ENCODE measurements around the gene BICRAL.
A peak's percentile ranks its signal among the peaks of the same experiment; 100 is the strongest.
"Not testable (repeated sequence)": the region's sequence is repeated elsewhere in the genome, so short reads cannot be mapped to it uniquely, and the experiment has no call there.

The BICRAL gene

GRCh38 chr6:42784717-42785498 is 3.1 kb downstream of the BICRAL start:
- 0 out of 2 replicates have a peak, but pooled peaks have one; percentile 50 for TF ChIP-seq POLR2AphosphoS5 (IDR thresholded peaks at IDR 0.05; ENCODE audit: low read depth, low read length)
- TF ChIP-seq POLR2A (IDR thresholded peaks at IDR 0.05; ENCODE audit: low read depth, low read length): no peak
- no peak for TF ChIP-seq TAF1 (IDR thresholded peaks at IDR 0.05; ENCODE audit: borderline replicate concordance, low read depth, low read length)
- FAIRE-seq (no peak), DNase-seq (ENCODE audit: insufficient read length) (no peak)

GRCh38 chr6:42786525-42786985 is 4.7 kb downstream of the BICRAL start:
- FAIRE-seq (no peak), DNase-seq (ENCODE audit: insufficient read length) (no peak)
- TF ChIP-seq TAF1 (IDR thresholded peaks at IDR 0.05; ENCODE audit: borderline replicate concordance, low read depth, low read length) (no peak), POLR2AphosphoS5 (IDR thresholded peaks at IDR 0.05; ENCODE audit: low read depth, low read length) (no peak), POLR2A (IDR thresholded peaks at IDR 0.05; ENCODE audit: low read depth, low read length) (no peak)

- TF ChIP-seq POLR2A (IDR thresholded peaks at IDR 0.05; ENCODE audit: low read depth, low read length) (peak; percentile 39; the same call in 1 of the 2 replicates), TAF1 (IDR thresholded peaks at IDR 0.05; ENCODE audit: borderline replicate concordance, low read depth, low read length) (no peak), POLR2AphosphoS5 (IDR thresholded peaks at IDR 0.05; ENCODE audit: low read depth, low read length) (no peak; the same call in 1 of the 2 replicates)
- no peak for DNase-seq (ENCODE audit: insufficient read length)
Measured at GRCh38 chr6:42787063-42787472, 5.2 kb downstream of the BICRAL start.

GRCh38 chr6:42788671-42789070 is 6.8 kb downstream of the BICRAL start:
- DNase-seq (ENCODE audit: insufficient read length) (no peak), FAIRE-seq (no peak)
- TF ChIP-seq POLR2A (IDR thresholded peaks at IDR 0.05; ENCODE audit: low read depth, low read length) (peak; percentile 21; the same call in 1 of the 2 replicates), POLR2AphosphoS5 (IDR thresholded peaks at IDR 0.05; ENCODE audit: low read depth, low read length) (0 out of 2 replicates have a peak, but pooled peaks have one; percentile 42), TAF1 (IDR thresholded peaks at IDR 0.05; ENCODE audit: borderline replicate concordance, low read depth, low read length) (no peak)

More at GRCh38 chr6:42787063-42787472, 5.2 kb downstream of the BICRAL start:
- peak; percentile 51 for FAIRE-seq

- FAIRE-seq: no peak
- no peak for DNase-seq (ENCODE audit: insufficient read length)
- TF ChIP-seq POLR2AphosphoS5 (IDR thresholded peaks at IDR 0.05; ENCODE audit: low read depth, low read length): 0 out of 2 replicates have a peak, but pooled peaks have one; percentile 28
- no peak for TF ChIP-seq TAF1 (IDR thresholded peaks at IDR 0.05; ENCODE audit: borderline replicate concordance, low read depth, low read length)
- no peak for TF ChIP-seq POLR2A (IDR thresholded peaks at IDR 0.05; ENCODE audit: low read depth, low read length)
Measured at GRCh38 chr6:42790549-42791181, 8.8 kb downstream of the BICRAL start.

GRCh38 chr6:42791706-42792320 is 10.0 kb downstream of the BICRAL start:
- no peak for DNase-seq (ENCODE audit: insufficient read length)
- TF ChIP-seq POLR2A (IDR thresholded peaks at IDR 0.05; ENCODE audit: low read depth, low read length): no peak
- no peak for FAIRE-seq

GRCh38 chr6:42795651-42796050 is 13.8 kb downstream of the BICRAL start:
- no peak for DNase-seq (ENCODE audit: insufficient read length)
- TF ChIP-seq TAF1 (IDR thresholded peaks at IDR 0.05; ENCODE audit: borderline replicate concordance, low read depth, low read length): no peak
- no peak for TF ChIP-seq POLR2AphosphoS5 (IDR thresholded peaks at IDR 0.05; ENCODE audit: low read depth, low read length)
- no peak for TF ChIP-seq POLR2A (IDR thresholded peaks at IDR 0.05; ENCODE audit: low read depth, low read length)
- FAIRE-seq: no peak

- no peak for DNase-seq (ENCODE audit: insufficient read length)
- TF ChIP-seq POLR2AphosphoS5 (IDR thresholded peaks at IDR 0.05; ENCODE audit: low read depth, low read length) (no peak), TAF1 (IDR thresholded peaks at IDR 0.05; ENCODE audit: borderline replicate concordance, low read depth, low read length) (no peak), POLR2A (IDR thresholded peaks at IDR 0.05; ENCODE audit: low read depth, low read length) (no peak)
- FAIRE-seq: no peak
Measured at GRCh38 chr6:42796171-42796570, 14.3 kb downstream of the BICRAL start.

- FAIRE-seq; DNase-seq (ENCODE audit: insufficient read length): not testable (repeated sequence)
Measured at GRCh38 chr6:42797696-42798095, 15.8 kb downstream of the BICRAL start.

- no peak for FAIRE-seq
- TF ChIP-seq POLR2AphosphoS5 (IDR thresholded peaks at IDR 0.05; ENCODE audit: low read depth, low read length) (no peak), TAF1 (IDR thresholded peaks at IDR 0.05; ENCODE audit: borderline replicate concordance, low read depth, low read length) (no peak), POLR2A (IDR thresholded peaks at IDR 0.05; ENCODE audit: low read depth, low read length) (no peak)
- DNase-seq (ENCODE audit: insufficient read length): no peak
Measured at GRCh38 chr6:42805297-42805861, 23.5 kb downstream of the BICRAL start.

- not testable (repeated sequence) for FAIRE-seq; DNase-seq (ENCODE audit: insufficient read length)
Measured at GRCh38 chr6:42806359-42806758, 24.5 kb downstream of the BICRAL start.
